B cell (primary cell): ENCODE measurements around the gene LENG1. TPM values are rescaled to one million over a fixed set of nuclear protein-coding genes. Genes with fewer than 3 reads are reported as not detected.

Source experiments
- ATAC-seq: fragments of 200-7000 bp; cut with Tn5 transposase; one replicate; pipeline ENCODE4 v1.10.0; 2021; ENCODE audit warnings: low read depth, mild to moderate bottlenecking, moderate number of reproducible peaks, moderate library complexity
- CTCF ChIA-PET: fragments of 350-600 bp; sonication (Branson Sonifier 250); formaldehyde crosslinking; loops from one replicate; lab custom pipeline; 2021; ENCODE audit warnings: antibody characterized with exemption, inconsistent platforms; lab: Charles Lee
- POLR2A ChIA-PET: fragments of 350-600 bp; sonication (Branson Sonifier 250); formaldehyde crosslinking; loops from one replicate; lab custom pipeline; 2021; ENCODE audit warnings: antibody characterized with exemption; lab: Charles Lee
- DNase-seq: peaks from one replicate; pipeline ENCODE4 v3.0.0; 2013
- H2AFZ ChIP-seq: 2 replicates; pipeline ENCODE4 v1.6.1; 2012; ENCODE audit warnings: mild to moderate bottlenecking, low read depth, low read length; ENCODE audit not compliant: insufficient read depth, poor library complexity, severe bottlenecking
- H3K27ac ChIP-seq, 2 donors: 1 replicate in 1 of 2; 2 replicates in 1 of 2; pipeline ENCODE4 v1.5.1; 2012 to 2013; ENCODE audit warnings: low read length in 2 of 2, mild to moderate bottlenecking in 2 of 2, moderate library complexity in 1 of 2
- H3K27me3 ChIP-seq, 4 experiments: fragments of 200-600 bp in 1 of 4; sonication (generic) in 1 of 4; replicated peaks in 1 of 4; 1 replicate in 2 of 4; 2 replicates in 2 of 4; pipeline versions ENCODE4 v1.6.1 to v1.7.0; 2013 to 2016; ENCODE audit warnings: low read length in 3 of 4, mild to moderate bottlenecking in 2 of 4, mixed read lengths in 1 of 4, moderate library complexity in 1 of 4; ENCODE audit not compliant: insufficient read depth in 4 of 4, control insufficient read depth in 3 of 4; ENCODE audit errors: control extremely low read depth in 1 of 4
- H3K36me3 ChIP-seq, 2 experiments: replicated peaks in 1 of 2; 1 replicate in 1 of 2; 2 replicates in 1 of 2; pipeline versions ENCODE4 v1.6.1 to v1.7.1; 2013; ENCODE audit warnings: low read length in 1 of 2; ENCODE audit not compliant: insufficient read depth in 2 of 2, control insufficient read depth in 1 of 2; ENCODE audit errors: control extremely low read depth in 1 of 2, extremely low read depth in 1 of 2
- H3K4me1 ChIP-seq, 2 donors: fragments of 200-600 bp in 1 of 2; sonication (generic) in 1 of 2; 1 replicate in 1 of 2; 2 replicates in 1 of 2; pipeline versions ENCODE4 v1.5.1 to v1.6.1; 2013 to 2017; ENCODE audit warnings: low read length in 2 of 2; ENCODE audit not compliant: control insufficient read depth in 2 of 2, insufficient read depth in 2 of 2
- H3K4me2 ChIP-seq: replicated peaks from 2 replicates; pipeline ENCODE3; 2012; ENCODE audit warnings: mild to moderate bottlenecking, low read depth, low read length; ENCODE audit not compliant: poor library complexity, severe bottlenecking
- H3K4me3 ChIP-seq, 5 experiments: fragments of 200-600 bp in 1 of 5; sonication (generic) in 1 of 5; 1 replicate in 3 of 5; 2 replicates in 2 of 5; pipeline versions ENCODE4 v1.5.1 to v1.7.0; 2011 to 2016; ENCODE audit warnings: low read length in 4 of 5, mild to moderate bottlenecking in 4 of 5, low read depth in 2 of 5, control low read depth in 1 of 5, moderate library complexity in 1 of 5; ENCODE audit not compliant: insufficient read depth in 1 of 5; ENCODE audit errors: control extremely low read depth in 1 of 5, extremely low read depth in 1 of 5
- H3K79me2 ChIP-seq: fragments of 200-600 bp; sonication (generic); one replicate; pipeline ENCODE4 v1.6.0; 2016; ENCODE audit warnings: low read length; ENCODE audit not compliant: control insufficient read depth, insufficient read depth
- H3K9ac ChIP-seq: fragments of 200-600 bp; sonication (generic); 2 replicates; pipeline ENCODE4 v1.6.1; 2017; ENCODE audit warnings: mild to moderate bottlenecking, low read length, moderate library complexity
- H3K9me3 ChIP-seq, 3 donors: one replicate each; pipeline versions ENCODE4 v1.6.1 to v1.7.1; 2013; ENCODE audit warnings: low read length in 2 of 3; ENCODE audit not compliant: control insufficient read depth in 2 of 3, insufficient read depth in 1 of 3; ENCODE audit errors: control extremely low read depth in 1 of 3
- H4K20me1 ChIP-seq: 2 replicates; pipeline ENCODE4 v1.6.0; 2012; ENCODE audit warnings: mild to moderate bottlenecking, low read length; ENCODE audit not compliant: insufficient read depth, control insufficient read depth, poor library complexity, severe bottlenecking
- H3K27ac Mint-ChIP-seq: one replicate; pipeline ENCODE4 v1.8.0; 2021; ENCODE audit warnings: mixed read lengths
- H3K27me3 Mint-ChIP-seq: one replicate; pipeline ENCODE4 v1.8.0; 2021; ENCODE audit warnings: mixed read lengths
- H3K4me1 Mint-ChIP-seq: one replicate; pipeline ENCODE4 v1.8.0; 2021; ENCODE audit warnings: mixed read lengths
- H3K4me3 Mint-ChIP-seq: one replicate; pipeline ENCODE4 v1.8.0; 2021; ENCODE audit warnings: mixed read lengths
- H3K9me3 Mint-ChIP-seq: one replicate; pipeline ENCODE4 v1.8.0; 2022; ENCODE audit warnings: mixed read lengths; ENCODE audit not compliant: insufficient read depth
- CTCF ChIP-seq: fragments of 200-600 bp; IDR thresholded peaks from one replicate; pipeline ENCODE4 v1.8.0; 2022; ENCODE audit warnings: antibody characterized with exemption, mild to moderate bottlenecking
- EZH2 ChIP-seq: IDR thresholded peaks from 2 replicates; pipeline ENCODE4 v1.6.1; 2012; ENCODE audit warnings: borderline replicate concordance, low read depth, mild to moderate bottlenecking, moderate library complexity, low read length; ENCODE audit not compliant: insufficient read depth, poor library complexity, severe bottlenecking
- WGBS: methylation state at CpG from one replicate; pipeline ENCODE4 v1.1.5; 2013; ENCODE audit warnings: missing lambda C conversion rate; ENCODE audit not compliant: insufficient coverage; 5-methylcytosine and 5-hydroxymethylcytosine counted together
- intact Hi-C: fragments of 100-400 bp; cut with micrococcal nuclease; formaldehyde crosslinking; loops from one replicate; pipeline ENCODE4 v1.10.0; 2022
- polyA plus RNA-seq: library from polyadenylated mRNA; depleted of rRNA; stranded (reverse); fragments of >200 nt; gene quantifications from 2 replicates; pipeline ENCODE4 v1.2.3, GENCODE V29; 2012
- total RNA-seq, 2 donors: library from RNA; stranded (reverse); fragments of 120-200 nt in 1 of 2; gene quantifications; 1 replicate in 1 of 2; 2 replicates in 1 of 2; pipeline versions ENCODE4 v1.2.3 to v1.2.4, GENCODE V29; 2013 to 2022

Gene LENG1
- total and polyA plus RNA-seq, 2 donors (not counting 1 experiment from before 2014, with no cell fraction given), result 9.2 to 16.5 TPM

GRCh38 chr19:54129617-54129996 is 29.9 kb downstream of the LENG1 start:
- H3K4me1 Mint-ChIP-seq, result no peaks in the 10 kb centered on the region
- no peaks in the 10 kb centered on the region for H3K79me2 ChIP-seq
- peaks cover 6 to 42% of the 10 kb centered on the region in 2 experiments for H3K36me3 ChIP-seq
- H3K4me3 ChIP-seq, result no peak overlapping the region
- no peaks in the 10 kb centered on the region for H4K20me1 ChIP-seq
- no peak for TF ChIP-seq EZH2
- TF ChIP-seq CTCF, result no peak
- ChIA-PET POLR2A (no interaction called here), CTCF (no interaction called here)
- DNase-seq (no peak), ATAC-seq (no peak)
- H3K9me3 ChIP-seq, result no peaks in the 10 kb centered on the region
- peaks cover 4% of the 10 kb centered on the region for H3K27me3 Mint-ChIP-seq
- no peak overlapping the region for H3K9ac ChIP-seq
- no peak overlapping the region for H2AFZ ChIP-seq
- peaks cover 0 to 5% (median under 1%) of the 10 kb centered on the region in 4 experiments for H3K27me3 ChIP-seq
- H3K9me3 Mint-ChIP-seq, result no peaks in the 10 kb centered on the region
- intact Hi-C loops, result no loop called here
- no peak overlapping the region for H3K4me3 Mint-ChIP-seq
- no peak overlapping the region for H3K27ac ChIP-seq
- no peak overlapping the region for H3K4me2 ChIP-seq
- H3K27ac Mint-ChIP-seq, result no peak overlapping the region
- WGBS, result 97% methylated on average over 20 of the region's 20 CpGs
- no peaks in the 10 kb centered on the region for H3K4me1 ChIP-seq

GRCh38 chr19:54128796-54129616 is 30.5 kb downstream of the LENG1 start:
- no peaks in the 10 kb centered on the region for H3K27me3 ChIP-seq
- Mint-ChIP-seq H3K4me1 (no peaks in the 10 kb centered on the region), H3K27ac (no peak overlapping the region), H3K27me3 (no peaks in the 10 kb centered on the region), H3K9me3 (no peaks in the 10 kb centered on the region), H3K4me3 (no peak overlapping the region)
- 96% methylated on average over 41 of the region's 41 CpGs for WGBS
- TF ChIP-seq EZH2, result no peak
- no peak for TF ChIP-seq CTCF
- POLR2A ChIA-PET, result no interaction called here
- intact Hi-C loops, result no loop called here
- H3K9me3 ChIP-seq, result no peaks in the 10 kb centered on the region
- no peak overlapping the region for H3K4me3 ChIP-seq
- H3K27ac ChIP-seq, result no peak overlapping the region
- peaks cover 6 to 48% of the 10 kb centered on the region in 2 experiments for H3K36me3 ChIP-seq
- no peak overlapping the region for H3K4me2 ChIP-seq
- ATAC-seq (no peak), DNase-seq (no peak)
- CTCF ChIA-PET, result no interaction called here
- no peak overlapping the region for H3K9ac ChIP-seq
- no peaks in the 10 kb centered on the region for H4K20me1 ChIP-seq
- H3K4me1 ChIP-seq, result no peaks in the 10 kb centered on the region
- no peaks in the 10 kb centered on the region for H3K79me2 ChIP-seq
- H2AFZ ChIP-seq, result no peak overlapping the region
